Measurements from ENCODE around the gene HEPACAM. TPM values are rescaled to one million over a fixed set of nuclear protein-coding genes. Genes with fewer than 3 reads are reported as not detected.

HEPACAM gene
- total and polyA plus RNA-seq, 8 donors = 0.04 to 0.31 (median 0.07) TPM; not detected in 3

DNA sequence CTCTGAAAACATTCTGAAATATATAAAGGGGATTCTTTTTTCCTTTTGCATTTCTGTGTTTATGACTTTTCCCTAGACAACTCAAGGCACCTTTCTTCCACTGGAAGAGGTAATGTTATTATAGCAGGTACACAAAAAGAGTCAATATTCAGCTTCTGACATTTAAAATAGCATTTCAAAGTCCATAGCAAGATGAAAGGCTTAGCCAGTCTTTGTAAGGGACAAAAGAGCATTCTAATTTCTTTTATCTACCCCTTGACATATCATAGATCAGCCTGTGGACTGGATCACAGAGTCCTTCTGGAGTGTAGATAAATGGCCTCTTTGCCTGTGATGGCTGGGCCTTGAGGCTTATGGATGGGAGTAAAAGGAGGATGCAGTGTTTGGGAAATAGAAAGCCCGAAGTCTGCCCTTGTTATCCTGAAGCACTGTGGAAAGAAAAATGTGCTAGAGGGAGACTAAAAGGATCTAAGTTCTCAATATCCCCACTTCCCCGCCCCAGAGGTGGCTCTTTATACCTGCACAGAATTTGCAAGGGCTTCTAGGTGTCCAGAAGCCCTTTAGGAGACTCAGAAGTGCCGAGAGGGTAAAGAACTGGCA is 1.6 kb upstream of the HEPACAM start:
- H3K4me1 ChIP-seq = peaks cover 0 to 4% of the 10 kb centered on the region in 2 donors
- ATAC-seq (no peak), DNase-seq (no peak)
- no peaks in the 10 kb centered on the region for H3K36me3 ChIP-seq
- TF ChIP-seq, protein P1, sequence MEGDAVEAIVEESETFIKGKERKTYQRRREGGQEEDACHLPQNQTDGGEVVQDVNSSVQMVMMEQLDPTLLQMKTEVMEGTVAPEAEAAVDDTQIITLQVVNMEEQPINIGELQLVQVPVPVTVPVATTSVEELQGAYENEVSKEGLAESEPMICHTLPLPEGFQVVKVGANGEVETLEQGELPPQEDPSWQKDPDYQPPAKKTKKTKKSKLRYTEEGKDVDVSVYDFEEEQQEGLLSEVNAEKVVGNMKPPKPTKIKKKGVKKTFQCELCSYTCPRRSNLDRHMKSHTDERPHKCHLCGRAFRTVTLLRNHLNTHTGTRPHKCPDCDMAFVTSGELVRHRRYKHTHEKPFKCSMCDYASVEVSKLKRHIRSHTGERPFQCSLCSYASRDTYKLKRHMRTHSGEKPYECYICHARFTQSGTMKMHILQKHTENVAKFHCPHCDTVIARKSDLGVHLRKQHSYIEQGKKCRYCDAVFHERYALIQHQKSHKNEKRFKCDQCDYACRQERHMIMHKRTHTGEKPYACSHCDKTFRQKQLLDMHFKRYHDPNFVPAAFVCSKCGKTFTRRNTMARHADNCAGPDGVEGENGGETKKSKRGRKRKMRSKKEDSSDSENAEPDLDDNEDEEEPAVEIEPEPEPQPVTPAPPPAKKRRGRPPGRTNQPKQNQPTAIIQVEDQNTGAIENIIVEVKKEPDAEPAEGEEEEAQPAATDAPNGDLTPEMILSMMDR (IDR thresholded peaks at IDR 0.05) = no peak
- no peak overlapping the region for H3K27ac ChIP-seq
- intact Hi-C loops (cut with DNase I) = no loop called here
- H3K4me3 ChIP-seq = no peak overlapping the region
- peaks cover 0 to 6% of the 10 kb centered on the region in 2 donors for H3K27me3 ChIP-seq
- H3K9me3 ChIP-seq = no peaks in the 10 kb centered on the region

DNA sequence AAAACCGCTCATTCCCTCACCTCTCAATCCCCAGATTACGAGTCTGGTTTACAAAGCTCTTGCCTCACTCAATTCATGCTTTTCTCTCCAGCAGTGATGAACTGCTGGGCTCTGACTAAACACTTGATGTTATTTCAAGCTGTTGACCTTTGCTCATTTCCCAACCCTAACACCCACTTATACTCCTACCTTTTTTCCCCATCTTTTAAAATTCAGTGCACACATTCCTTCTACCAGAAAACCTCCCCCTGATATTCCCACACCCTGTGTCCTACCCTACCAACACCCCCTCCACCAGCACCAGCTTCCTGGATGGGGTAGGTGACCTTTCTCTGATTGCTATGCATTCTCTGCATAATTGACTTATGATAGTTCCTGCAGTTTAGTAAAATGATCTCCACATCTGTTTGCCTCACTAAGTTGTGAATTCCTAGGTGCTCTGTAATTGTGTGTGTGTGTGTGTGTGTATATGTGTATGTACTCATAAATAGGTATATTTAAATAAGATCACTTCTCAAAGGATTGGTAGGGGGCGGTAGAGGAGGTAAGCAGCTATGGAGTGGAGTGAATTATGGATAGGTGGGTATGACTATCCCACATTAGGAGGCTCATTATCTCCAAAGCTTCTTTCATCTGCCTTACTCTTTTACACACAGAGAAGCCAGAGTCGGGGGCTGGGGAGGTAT is 842 bp downstream of the HEPACAM start:
- ATAC-seq (peak; percentile 24), DNase-seq (no peak)
- Histone ChIP-seq H3K4me3 (no peak overlapping the region), H3K27ac (no peak overlapping the region), H3K4me1 (peaks cover 0 to 4% of the 10 kb centered on the region in 2 donors), H3K36me3 (no peaks in the 10 kb centered on the region), H3K27me3 (peaks cover 0 to 6% of the 10 kb centered on the region in 2 donors), H3K9me3 (no peaks in the 10 kb centered on the region)
- TF ChIP-seq, protein P1 (IDR thresholded peaks at IDR 0.05) = no peak
- intact Hi-C loops (cut with DNase I) = no loop called here

DNA sequence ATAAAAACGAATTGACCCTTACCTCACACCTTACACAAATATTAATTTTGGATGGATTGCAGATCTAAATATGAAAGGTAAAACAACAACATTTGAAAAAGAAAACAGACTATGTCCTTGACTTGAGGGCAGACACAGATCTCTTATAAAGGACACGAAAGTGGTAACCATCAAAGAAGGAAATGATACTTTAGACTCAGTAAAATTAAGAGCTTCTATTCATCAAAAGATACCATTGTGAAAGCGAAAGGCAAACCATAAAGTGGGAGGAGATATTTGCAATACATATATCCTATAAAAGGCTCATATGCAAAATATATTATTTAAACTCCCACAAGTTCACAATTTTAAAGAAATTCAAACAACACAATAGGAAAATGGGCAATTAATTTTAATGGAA is 5.0 kb downstream of the HEPACAM start:
- intact Hi-C loops (cut with DNase I) = no loop called here
- Histone ChIP-seq H3K4me3 (no peak overlapping the region), H3K36me3 (no peaks in the 10 kb centered on the region), H3K27ac (no peak overlapping the region), H3K27me3 (peaks cover 0 to 6% of the 10 kb centered on the region in 2 donors), H3K4me1 (peaks cover 0 to 4% of the 10 kb centered on the region in 2 donors), H3K9me3 (no peaks in the 10 kb centered on the region)
- TF ChIP-seq, protein P1 (IDR thresholded peaks at IDR 0.05) = no peak
- ATAC-seq (no peak), DNase-seq (no peak)

DNA sequence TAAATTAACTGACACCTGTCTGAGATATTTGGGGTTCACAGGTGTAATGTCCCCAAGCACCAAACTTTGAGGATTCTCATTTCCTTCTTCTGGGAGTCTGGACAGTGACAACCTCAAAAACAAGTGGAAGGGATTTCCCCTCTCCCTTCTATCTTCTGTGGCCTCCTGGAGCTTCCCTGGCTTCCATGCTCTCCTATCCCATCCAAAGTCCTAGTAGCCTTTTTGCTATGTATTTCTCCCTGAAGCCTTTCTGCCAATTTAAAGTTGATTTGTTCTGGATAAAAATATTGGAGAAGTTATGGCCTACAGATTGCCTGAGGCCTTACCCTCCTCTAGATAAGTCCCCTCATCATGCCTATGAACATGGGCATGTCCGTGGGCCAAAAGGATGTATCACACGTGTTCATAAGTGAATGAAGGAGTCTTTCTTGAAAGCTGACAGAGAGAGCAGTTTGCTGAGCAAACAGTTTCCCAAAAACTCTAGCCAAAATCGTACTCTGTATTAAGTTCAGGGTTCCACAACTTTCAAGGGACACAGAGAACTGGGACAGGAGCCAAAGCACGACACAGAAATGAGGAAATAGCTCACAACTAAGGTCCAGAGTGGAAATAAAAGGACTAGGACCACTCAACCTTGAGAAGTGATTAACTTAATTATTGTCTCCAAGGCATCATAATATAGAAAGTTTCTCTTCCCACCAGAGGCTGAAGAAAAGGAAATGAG is 6.7 kb downstream of the HEPACAM start:
- no peak for ATAC-seq
- Histone ChIP-seq H3K27me3 (peaks cover 0 to under 1% of the 10 kb centered on the region in 2 donors), H3K4me1 (no peaks in the 10 kb centered on the region), H3K27ac (no peak overlapping the region), H3K36me3 (no peaks in the 10 kb centered on the region), H3K4me3 (no peak overlapping the region), H3K9me3 (no peaks in the 10 kb centered on the region)
- intact Hi-C loops (cut with DNase I) = no loop called here
- DNase-seq = no peak
- TF ChIP-seq, protein P1 (IDR thresholded peaks at IDR 0.05) = no peak

GRCh38 chr11:124923296-124923695 is 12.6 kb downstream of the HEPACAM start:
- Histone ChIP-seq H3K4me3 (no peak overlapping the region), H3K36me3 (no peaks in the 10 kb centered on the region), H3K27me3 (peaks cover 7 to 24% of the 10 kb centered on the region in 2 donors), H3K4me1 (peaks cover 0 to 11% of the 10 kb centered on the region in 2 donors), H3K27ac (no peak overlapping the region), H3K9me3 (no peaks in the 10 kb centered on the region)
- no peak for ATAC-seq
- TF ChIP-seq, protein P1 (IDR thresholded peaks at IDR 0.05) = no peak
- DNase-seq = no peak
- intact Hi-C loops (cut with DNase I) = no loop called here
